SK-N-SH (cell line): ENCODE measurements around the gene FBXO4. TPM values are rescaled to one million over a fixed set of nuclear protein-coding genes. Genes with fewer than 3 reads are reported as not detected.
"Not testable (repeated sequence)": the region's sequence is repeated elsewhere in the genome, so short reads cannot be mapped to it uniquely, and the experiment has no call there.

ENCODE experiments used
- CTCF ChIA-PET: fragments of 300-600, 350-600 bp; formaldehyde crosslinking; extraction: SDS; loops from one replicate; lab custom pipeline; 2021; lab: Yijun Ruan, JAX
- POLR2A ChIA-PET: fragments of 350-600 bp; sonication (Branson Sonifier 250); formaldehyde crosslinking; extraction: SDS; loops from one replicate; lab custom pipeline; 2020; ENCODE audit warnings: antibody characterized with exemption, inconsistent platforms; lab: Yijun Ruan, JAX
- DNase-seq: peaks from one replicate; pipeline ENCODE4 v3.0.0; 2012
- H2AFZ ChIP-seq: fragments of 200-600 bp; sonication (generic); 2 replicates; pipeline ENCODE4 v1.8.1; 2016; ENCODE audit warnings: antibody characterized with exemption, mild to moderate bottlenecking, low read depth
- H3F3A ChIP-seq: fragments of 200-600 bp; sonication (generic); replicated peaks from 2 replicates; pipeline ENCODE3; 2016; ENCODE audit warnings: antibody characterized with exemption, mild to moderate bottlenecking; ENCODE audit not compliant: insufficient read depth
- H3K27ac ChIP-seq, 2 experiments: fragments of 200-500 bp in 1 of 2; fragments of 200-600 bp in 1 of 2; sonication (Bioruptor generic) in 1 of 2; sonication (generic), shearing (Covaris generic) in 1 of 2; 2 replicates each; pipeline versions ENCODE4 v1.5.1 to v1.6.1; 2014 to 2016; ENCODE audit warnings: low read depth in 2 of 2, inconsistent platforms in 1 of 2, low read length in 1 of 2, mild to moderate bottlenecking in 1 of 2, mixed read lengths in 1 of 2
- H3K27me3 ChIP-seq: fragments of 200-600 bp; sonication (generic), shearing (Covaris generic); 2 replicates; pipeline ENCODE4 v1.6.1; 2016; ENCODE audit warnings: mixed run types; ENCODE audit not compliant: insufficient read depth
- H3K36me3 ChIP-seq, 2 experiments: fragments of 200-500 bp in 1 of 2; fragments of 200-600 bp in 1 of 2; sonication (Bioruptor generic) in 1 of 2; sonication (generic) in 1 of 2; replicated peaks in 1 of 2; 2 replicates each; pipeline versions ENCODE3 to v1.5.1; 2014 to 2016; ENCODE audit warnings: low read length in 1 of 2, mild to moderate bottlenecking in 1 of 2; ENCODE audit not compliant: insufficient read depth in 2 of 2, control insufficient read depth in 1 of 2
- H3K4me1 ChIP-seq, 2 experiments: fragments of 200-500 bp in 1 of 2; fragments of 200-600 bp in 1 of 2; sonication (Bioruptor generic) in 1 of 2; sonication (generic), shearing (Covaris generic) in 1 of 2; 2 replicates each; pipeline versions ENCODE4 v1.5.1 to v1.6.1; 2014 to 2016; ENCODE audit warnings: low read depth in 1 of 2, low read length in 1 of 2, mixed run types in 1 of 2; ENCODE audit not compliant: insufficient read depth in 2 of 2, control insufficient read depth in 1 of 2
- H3K4me2 ChIP-seq: fragments of 200-600 bp; sonication (generic), shearing (Covaris generic); 2 replicates; pipeline ENCODE4 v1.6.1; 2017; ENCODE audit warnings: mixed run types
- H3K4me3 ChIP-seq, 2 experiments: fragments of 200-500 bp in 1 of 2; fragments of 200-600 bp in 1 of 2; sonication (Bioruptor generic) in 1 of 2; sonication (generic), shearing (Covaris generic) in 1 of 2; 2 replicates each; pipeline versions ENCODE4 v1.5.1 to v1.8.1; 2014 to 2016; ENCODE audit warnings: low read depth in 2 of 2, inconsistent platforms in 1 of 2, low read length in 1 of 2, mild to moderate bottlenecking in 1 of 2, mixed read lengths in 1 of 2, moderate library complexity in 1 of 2
- H3K79me2 ChIP-seq: fragments of 200-600 bp; sonication (generic); 2 replicates; pipeline ENCODE4 v1.8.1; 2017; ENCODE audit warnings: mild to moderate bottlenecking; ENCODE audit not compliant: insufficient read depth
- H3K9ac ChIP-seq: fragments of 200-600 bp; sonication (generic); 2 replicates; pipeline ENCODE4 v1.6.1; 2017; ENCODE audit warnings: mixed run types
- H3K9me2 ChIP-seq: fragments of 200-600 bp; sonication (generic); 2 replicates; pipeline ENCODE4 v1.6.1; 2017; ENCODE audit warnings: mixed run types
- H3K9me3 ChIP-seq: fragments of 200-600 bp; sonication (generic); 2 replicates; pipeline ENCODE4 v1.6.1; 2017; ENCODE audit warnings: mixed run types, mild to moderate bottlenecking, moderate library complexity
- H4K20me1 ChIP-seq: fragments of 200-600 bp; sonication (generic); 2 replicates; pipeline ENCODE4 v1.6.1; 2017; ENCODE audit warnings: mild to moderate bottlenecking, mixed run types; ENCODE audit not compliant: insufficient read depth
- MAX ChIP-seq: IDR thresholded peaks from 2 replicates; pipeline ENCODE4 v1.4.0; 2012; ENCODE audit warnings: low read depth
- MXI1 ChIP-seq: IDR thresholded peaks from 2 replicates; pipeline ENCODE4 v1.6.1; 2012; ENCODE audit warnings: mild to moderate bottlenecking, low read depth, low read length, improper control_type of control experiment
- NRF1 ChIP-seq: IDR thresholded peaks from 2 replicates; pipeline ENCODE4 v1.6.1; 2012; ENCODE audit warnings: low read depth, mild to moderate bottlenecking, low read length
- POLR2AphosphoS5 ChIP-seq: IDR thresholded peaks from 2 replicates; pipeline ENCODE4 v1.6.1; 2012; ENCODE audit warnings: low read depth, low read length
- RCOR1 ChIP-seq: fragments of 150-350 bp; IDR thresholded peaks from 2 replicates; pipeline ENCODE4 v1.6.1; 2017; ENCODE audit warnings: antibody characterized with exemption, low read length
- REST ChIP-seq: IDR thresholded peaks from 2 replicates; pipeline ENCODE4 v1.6.1; 2012; ENCODE audit warnings: mild to moderate bottlenecking, low read depth, low read length, moderate library complexity
- RFX5 ChIP-seq: IDR thresholded peaks from 2 replicates; pipeline ENCODE4 v1.6.1; 2012; ENCODE audit warnings: mild to moderate bottlenecking, improper control_type of control experiment, low read length
- RXRA ChIP-seq: IDR thresholded peaks from 2 replicates; pipeline ENCODE4 v1.4.0; 2012; ENCODE audit warnings: low read depth, mild to moderate bottlenecking, borderline replicate concordance
- SIN3A ChIP-seq: IDR thresholded peaks from 2 replicates; pipeline ENCODE4 v1.6.1; 2012; ENCODE audit warnings: low read depth, mild to moderate bottlenecking, low read length, moderate library complexity, borderline replicate concordance
- SMC3 ChIP-seq: IDR thresholded peaks from 2 replicates; pipeline ENCODE4 v1.6.1; 2012; ENCODE audit warnings: low read depth, low read length, improper control_type of control experiment
- TAF1 ChIP-seq: IDR thresholded peaks from 2 replicates; pipeline ENCODE4 v1.6.1; 2012; ENCODE audit warnings: low read depth, mild to moderate bottlenecking, low read length, moderate library complexity, borderline replicate concordance
- TCF12 ChIP-seq: IDR thresholded peaks from 2 replicates; pipeline ENCODE4 v1.4.0; 2012
- TEAD4 ChIP-seq: IDR thresholded peaks from 2 replicates; pipeline ENCODE4 v1.4.0; 2012; ENCODE audit warnings: mild to moderate bottlenecking, borderline replicate concordance; ENCODE audit not compliant: insufficient read depth
- ZBTB33 ChIP-seq: IDR thresholded peaks from 2 replicates; pipeline ENCODE4 v1.4.0; 2012; ENCODE audit warnings: low read depth, borderline replicate concordance
- WGBS: methylation state at CpG from one replicate; pipeline ENCODE4 v1.1.6; 2017; ENCODE audit warnings: low lambda C conversion rate; 5-methylcytosine and 5-hydroxymethylcytosine counted together
- polyA plus RNA-seq, 3 experiments: library from polyadenylated mRNA; depleted of rRNA; stranded (reverse); fragments of >200 nt; gene quantifications; 2 replicates each; pipeline ENCODE4 v1.2.3, GENCODE V29; 2012

Gene FBXO4
- polyA plus RNA-seq, 1 of the 3 experiments (the other 2 are of a cell fraction) = 2.9 TPM

- no peaks in the 10 kb centered on the region for H3K9me3 ChIP-seq
- no peaks in the 10 kb centered on the region for H3K4me1 ChIP-seq
- no peaks in the 10 kb centered on the region for H3K9me2 ChIP-seq
- H3K4me3 ChIP-seq = no peak overlapping the region
- H3K36me3 ChIP-seq = no peaks in the 10 kb centered on the region
- TF ChIP-seq NRF1 = no peak
- TF ChIP-seq SMC3 = no peak
- TF ChIP-seq MAX = no peak
- no peak for TF ChIP-seq RFX5
- no peak for TF ChIP-seq SIN3A
- TF ChIP-seq TAF1 = no peak
- no peak for TF ChIP-seq TEAD4
- no peak for TF ChIP-seq ZBTB33
- TF ChIP-seq REST = no peak
- no peak for TF ChIP-seq MXI1
- no peak for TF ChIP-seq TCF12
- TF ChIP-seq RXRA = no peak
- no peak for TF ChIP-seq POLR2AphosphoS5
- TF ChIP-seq RCOR1 = no peak
- H3K27ac ChIP-seq = no peak overlapping the region
- no peak overlapping the region for H3K4me2 ChIP-seq
- H3K79me2 ChIP-seq = no peaks in the 10 kb centered on the region
- ChIA-PET POLR2A (no interaction called here), CTCF (no interaction called here)
- no peak overlapping the region for H2AFZ ChIP-seq
- no peaks in the 10 kb centered on the region for H3F3A ChIP-seq
- H4K20me1 ChIP-seq = no peaks in the 10 kb centered on the region
- H3K9ac ChIP-seq = no peak overlapping the region
- no peaks in the 10 kb centered on the region for H3K27me3 ChIP-seq
- no peak for DNase-seq
Observed at GRCh38 chr5:41980870-41981269, 55.8 kb downstream of the FBXO4 start.

- H2AFZ ChIP-seq, H3K36me3 ChIP-seq, H3K9ac ChIP-seq, CTCF ChIA-PET, H3K9me3 ChIP-seq, H4K20me1 ChIP-seq, H3K9me2 ChIP-seq, H3K79me2 ChIP-seq, H3K4me3 ChIP-seq, H3K4me1 ChIP-seq, H3F3A ChIP-seq, H3K27me3 ChIP-seq, H3K4me2 ChIP-seq, DNase-seq, H3K27ac ChIP-seq, POLR2A ChIA-PET: not testable (repeated sequence)
- WGBS = 2% methylated on average over 2 of the region's 2 CpGs
Observed at GRCh38 chr5:41982858-41983257, 57.8 kb downstream of the FBXO4 start.
